IMR-90 (cell line): ENCODE results near the gene COTL1.

Experiments
- CEBPB ChIP-seq: IDR thresholded peaks from 2 replicates; pipeline ENCODE4 v1.6.1; 2012; ENCODE audit warnings: low read depth, low read length, improper control_type of control experiment
- CHD1 ChIP-seq: IDR thresholded peaks from 2 replicates; pipeline ENCODE4 v1.6.1; 2012; ENCODE audit warnings: low read depth, low read length, improper control_type of control experiment
- FOS ChIP-seq: fragments of 150-350 bp; IDR thresholded peaks from 2 replicates; pipeline ENCODE4 v1.6.1; 2016; ENCODE audit warnings: low read depth, low read length
- MAFK ChIP-seq: IDR thresholded peaks from 2 replicates; pipeline ENCODE4 v1.6.1; 2012; ENCODE audit warnings: low read depth, low read length, improper control_type of control experiment
- MAZ ChIP-seq: IDR thresholded peaks from 2 replicates; pipeline ENCODE4 v1.6.1; 2012; ENCODE audit warnings: low read depth, mild to moderate bottlenecking, low read length, improper control_type of control experiment, moderate library complexity, borderline replicate concordance
- MXI1 ChIP-seq: IDR thresholded peaks from 2 replicates; pipeline ENCODE4 v1.6.1; 2012; ENCODE audit warnings: low read depth, mild to moderate bottlenecking, low read length, moderate library complexity, borderline replicate concordance
- POLR2A ChIP-seq: IDR thresholded peaks from 2 replicates; pipeline ENCODE4 v1.6.1; 2012; ENCODE audit warnings: mild to moderate bottlenecking, low read depth, low read length
- RAD21 ChIP-seq: IDR thresholded peaks from 2 replicates; pipeline ENCODE4 v1.6.1; 2012; ENCODE audit warnings: low read length, improper control_type of control experiment
- RCOR1 ChIP-seq: IDR thresholded peaks from 2 replicates; pipeline ENCODE4 v1.6.1; 2012; ENCODE audit warnings: mild to moderate bottlenecking, low read length, improper control_type of control experiment; ENCODE audit not compliant: insufficient replicate concordance
- RFX5 ChIP-seq: IDR thresholded peaks from 2 replicates; pipeline ENCODE4 v1.8.0; 2012; ENCODE audit warnings: low read depth, mild to moderate bottlenecking, low read length, moderate library complexity
- SMC3 ChIP-seq: fragments of 150-350 bp; IDR thresholded peaks from 2 replicates; pipeline ENCODE4 v1.6.1; 2016; ENCODE audit warnings: low read depth, mild to moderate bottlenecking, antibody characterized with exemption, low read length, moderate library complexity
- TF ChIP-seq, protein P1 (sequence below): conservative IDR thresholded peaks from 2 replicates; pipeline ENCODE4 v1.5.1; 2012; ENCODE audit warnings: mild to moderate bottlenecking, low read depth, low read length, improper control_type of control experiment
- TF ChIP-seq, protein P2 (sequence below): fragments of 150-350 bp; IDR thresholded peaks from 2 replicates; pipeline ENCODE4 v1.6.1; 2016; ENCODE audit warnings: low read depth, mild to moderate bottlenecking, low read length, moderate library complexity, borderline replicate concordance

DNA sequence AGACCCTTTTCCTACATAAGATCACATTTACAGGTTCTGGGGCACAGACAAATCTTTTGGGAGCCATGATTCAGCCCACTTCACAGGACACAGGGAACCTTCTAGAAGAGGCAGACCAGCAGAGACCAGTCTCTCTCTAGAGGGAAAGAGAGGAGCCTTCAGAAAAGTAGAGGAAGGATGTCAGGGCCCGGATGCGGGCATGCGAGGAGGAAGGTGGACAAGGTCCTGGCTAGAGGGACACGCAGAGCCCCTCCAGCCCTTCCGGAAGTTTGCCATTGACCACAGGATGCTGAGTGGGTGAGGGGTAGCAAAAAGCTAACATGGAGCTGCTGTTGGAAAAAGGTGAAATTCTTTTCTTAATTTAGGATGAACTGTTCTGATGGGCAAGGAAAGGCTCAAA is 57.6 kb downstream of the COTL1 start:
- TF ChIP-seq RAD21 = no peak
- TF ChIP-seq, protein P1, sequence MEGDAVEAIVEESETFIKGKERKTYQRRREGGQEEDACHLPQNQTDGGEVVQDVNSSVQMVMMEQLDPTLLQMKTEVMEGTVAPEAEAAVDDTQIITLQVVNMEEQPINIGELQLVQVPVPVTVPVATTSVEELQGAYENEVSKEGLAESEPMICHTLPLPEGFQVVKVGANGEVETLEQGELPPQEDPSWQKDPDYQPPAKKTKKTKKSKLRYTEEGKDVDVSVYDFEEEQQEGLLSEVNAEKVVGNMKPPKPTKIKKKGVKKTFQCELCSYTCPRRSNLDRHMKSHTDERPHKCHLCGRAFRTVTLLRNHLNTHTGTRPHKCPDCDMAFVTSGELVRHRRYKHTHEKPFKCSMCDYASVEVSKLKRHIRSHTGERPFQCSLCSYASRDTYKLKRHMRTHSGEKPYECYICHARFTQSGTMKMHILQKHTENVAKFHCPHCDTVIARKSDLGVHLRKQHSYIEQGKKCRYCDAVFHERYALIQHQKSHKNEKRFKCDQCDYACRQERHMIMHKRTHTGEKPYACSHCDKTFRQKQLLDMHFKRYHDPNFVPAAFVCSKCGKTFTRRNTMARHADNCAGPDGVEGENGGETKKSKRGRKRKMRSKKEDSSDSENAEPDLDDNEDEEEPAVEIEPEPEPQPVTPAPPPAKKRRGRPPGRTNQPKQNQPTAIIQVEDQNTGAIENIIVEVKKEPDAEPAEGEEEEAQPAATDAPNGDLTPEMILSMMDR = no peak
- no peak for TF ChIP-seq MAZ
- TF ChIP-seq MXI1 = no peak
- no peak for TF ChIP-seq POLR2A
- TF ChIP-seq MAFK = no peak
- no peak for TF ChIP-seq RCOR1
- TF ChIP-seq FOS = no peak
- no peak for TF ChIP-seq CHD1
- no peak for TF ChIP-seq RFX5
- TF ChIP-seq SMC3 = no peak
- TF ChIP-seq, protein P2, sequence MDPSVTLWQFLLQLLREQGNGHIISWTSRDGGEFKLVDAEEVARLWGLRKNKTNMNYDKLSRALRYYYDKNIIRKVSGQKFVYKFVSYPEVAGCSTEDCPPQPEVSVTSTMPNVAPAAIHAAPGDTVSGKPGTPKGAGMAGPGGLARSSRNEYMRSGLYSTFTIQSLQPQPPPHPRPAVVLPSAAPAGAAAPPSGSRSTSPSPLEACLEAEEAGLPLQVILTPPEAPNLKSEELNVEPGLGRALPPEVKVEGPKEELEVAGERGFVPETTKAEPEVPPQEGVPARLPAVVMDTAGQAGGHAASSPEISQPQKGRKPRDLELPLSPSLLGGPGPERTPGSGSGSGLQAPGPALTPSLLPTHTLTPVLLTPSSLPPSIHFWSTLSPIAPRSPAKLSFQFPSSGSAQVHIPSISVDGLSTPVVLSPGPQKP = no peak
- TF ChIP-seq CEBPB = no peak
